Transverse colon (tissue), 4 donors: Measurements from ENCODE around the gene TSN.
"Not testable (repeated sequence)": the region's sequence is repeated elsewhere in the genome, so short reads cannot be mapped to it uniquely, and the experiment has no call there.

ENCODE experiments used
- CTCF ChIP-seq, 5 experiments: fragments of 200-600 bp in 3 of 5; fragments of 450-650 bp in 2 of 5; sonication (generic) in 3 of 5; IDR thresholded peaks; 1 replicate in 2 of 5; 2 replicates in 3 of 5; pipeline ENCODE4 v1.5.1; 2016 to 2017; ENCODE audit warnings: antibody characterized with exemption in 5 of 5, inconsistent platforms in 3 of 5, mild to moderate bottlenecking in 2 of 5, moderate library complexity in 1 of 5
- EP300 ChIP-seq: sonication (generic); formaldehyde crosslinking; IDR thresholded peaks from one replicate; pipeline ENCODE4 v1.6.1; 2017; ENCODE audit warnings: antibody characterized with exemption, low read depth
- POLR2A ChIP-seq: fragments of 450-650 bp; IDR thresholded peaks from one replicate; pipeline ENCODE4 v1.6.1; 2016; ENCODE audit warnings: antibody characterized with exemption, mild to moderate bottlenecking, moderate library complexity
- POLR2AphosphoS5 ChIP-seq, 3 donors: sonication (generic); formaldehyde crosslinking; IDR thresholded peaks; one replicate each; pipeline ENCODE4 v1.6.1; 2016; ENCODE audit warnings: antibody characterized with exemption in 3 of 3

GRCh38 chr2:121813083-121813482 lies 57.6 kb downstream of the TSN start:
- not testable (repeated sequence) for TF ChIP-seq CTCF (IDR thresholded peaks at IDR 0.05); POLR2A; POLR2AphosphoS5 (IDR thresholded peaks at IDR 0.05); EP300
